Measurements from ENCODE around the gene FLACC1.

DNA sequence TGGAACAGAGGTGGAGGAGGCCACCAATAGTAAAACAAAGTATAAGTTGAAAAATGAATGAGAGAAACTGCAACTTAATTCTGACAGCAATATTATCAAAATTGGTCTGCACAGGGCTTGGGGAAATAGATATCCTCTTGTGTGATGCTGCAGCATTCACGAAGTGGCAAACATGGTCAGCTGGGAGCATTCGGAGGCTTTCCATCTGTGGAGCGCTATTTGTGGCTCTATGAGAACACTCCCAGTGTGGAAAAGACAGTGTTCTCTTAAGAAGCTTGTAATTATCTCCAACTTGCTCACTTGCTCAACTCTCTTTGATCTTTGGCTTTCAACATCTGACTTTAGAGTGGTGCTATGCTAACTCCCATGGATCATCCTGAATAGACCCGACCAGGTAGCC lies 3.1 kb upstream of the FLACC1 start:
- no peak for TF ChIP-seq POLR2A (IDR thresholded peaks at IDR 0.05; ENCODE audit: low read depth, low read length)
- TF ChIP-seq POLR2AphosphoS5 (IDR thresholded peaks at IDR 0.05; ENCODE audit: low read depth, low read length), result no peak
